Middle frontal gyrus (tissue), 1 donor: Measurements from ENCODE around the gene WEE1.

Experiments
- DNase-seq: peaks from one replicate; pipeline ENCODE4 v3.0.0-alpha.2; 2015; ENCODE audit warnings: low spot score; ENCODE audit errors: extremely low spot score

Gene WEE1

GRCh38 chr11:9566561-9567063 is 6.9 kb upstream of the WEE1 start:
- no peak for DNase-seq

GRCh38 chr11:9567401-9567800 is 6.1 kb upstream of the WEE1 start:
- DNase-seq = no peak

- no peak for DNase-seq
Measured at GRCh38 chr11:9568161-9568853, 5.2 kb upstream of the WEE1 start.

GRCh38 chr11:9568854-9569587 is 4.4 kb upstream of the WEE1 start:
- no peak for DNase-seq

GRCh38 chr11:9569588-9570164 is 3.8 kb upstream of the WEE1 start:
- no peak for DNase-seq

- DNase-seq = no peak
Measured at GRCh38 chr11:9570313-9571025, 3.0 kb upstream of the WEE1 start.

GRCh38 chr11:9571071-9571762 is 2.3 kb upstream of the WEE1 start:
- no peak for DNase-seq

GRCh38 chr11:9571763-9572115 is 1.7 kb upstream of the WEE1 start:
- no peak for DNase-seq

- DNase-seq = no peak
Measured at GRCh38 chr11:9573775-9574621, 528 bp downstream of the WEE1 start.

GRCh38 chr11:9574622-9575259 is 1.3 kb downstream of the WEE1 start:
- DNase-seq = no peak

GRCh38 chr11:9575260-9576240 is 2.1 kb downstream of the WEE1 start:
- DNase-seq = no peak

- no peak for DNase-seq
Measured at GRCh38 chr11:9576701-9577381, 3.4 kb downstream of the WEE1 start.

GRCh38 chr11:9577556-9577955 is 4.1 kb downstream of the WEE1 start:
- DNase-seq = no peak

- DNase-seq = no peak
Measured at GRCh38 chr11:9580894-9581293, 7.4 kb downstream of the WEE1 start.

- no peak for DNase-seq
Measured at GRCh38 chr11:9581556-9582161, 8.2 kb downstream of the WEE1 start.

- DNase-seq = no peak
Measured at GRCh38 chr11:9590717-9591116, 17.2 kb downstream of the WEE1 start.

- DNase-seq = no peak
Measured at GRCh38 chr11:9594267-9595046, 21.0 kb downstream of the WEE1 start.
